H9 (cell line): ENCODE results near the gene AGMAT. TPM values are rescaled to one million over a fixed set of nuclear protein-coding genes. Genes with fewer than 3 reads are reported as not detected.
A peak's percentile ranks its signal among the peaks of the same experiment; 100 is the strongest.

ENCODE experiments used
- DNase-seq: peaks from one replicate; pipeline ENCODE4 v3.0.0-alpha.2; 2017
- H2AFZ ChIP-seq: one replicate; pipeline ENCODE4 v1.6.1; 2013; ENCODE audit warnings: mild to moderate bottlenecking, low read length, control low read depth, moderate library complexity
- H2AK5ac ChIP-seq: 2 replicates; pipeline ENCODE4 v1.6.1; 2013; ENCODE audit warnings: low read length, control low read depth, mixed read lengths; ENCODE audit not compliant: insufficient read length
- H2BK120ac ChIP-seq: one replicate; pipeline ENCODE4 v1.6.1; 2013; ENCODE audit warnings: low read depth, mild to moderate bottlenecking, low read length, control low read depth, inconsistent platforms; ENCODE audit not compliant: poor library complexity, severe bottlenecking
- H2BK12ac ChIP-seq: 2 replicates; pipeline ENCODE4 v1.6.1; 2013; ENCODE audit warnings: low read length, control low read depth, mixed read lengths, low read depth; ENCODE audit not compliant: insufficient read length
- H2BK15ac ChIP-seq: 2 replicates; pipeline ENCODE4 v1.6.1; 2013; ENCODE audit warnings: low read depth, low read length, control low read depth
- H2BK20ac ChIP-seq: one replicate; pipeline ENCODE4 v1.6.1; 2013; ENCODE audit warnings: low read depth, mild to moderate bottlenecking, low read length, control low read depth, inconsistent platforms; ENCODE audit not compliant: poor library complexity, severe bottlenecking
- H2BK5ac ChIP-seq: 2 replicates; pipeline ENCODE4 v1.6.1; 2013; ENCODE audit warnings: low read length, control low read depth, mixed read lengths; ENCODE audit not compliant: insufficient read length
- H3K14ac ChIP-seq: 2 replicates; pipeline ENCODE4 v1.6.1; 2013; ENCODE audit warnings: low read length, control low read depth; ENCODE audit not compliant: insufficient read depth
- H3K18ac ChIP-seq: 2 replicates; pipeline ENCODE4 v1.6.1; 2013; ENCODE audit warnings: low read depth, mild to moderate bottlenecking, mixed read lengths, low read length, control low read depth; ENCODE audit not compliant: insufficient read length
- H3K23ac ChIP-seq: 2 replicates; pipeline ENCODE4 v1.6.1; 2013; ENCODE audit warnings: low read length, control low read depth, mixed read lengths, low read depth; ENCODE audit not compliant: insufficient read length
- H3K23me2 ChIP-seq: 2 replicates; pipeline ENCODE4 v1.6.1; 2013; ENCODE audit warnings: low read depth, mild to moderate bottlenecking, mixed read lengths, low read length, control low read depth; ENCODE audit not compliant: insufficient read length, poor library complexity, severe bottlenecking
- H3K27ac ChIP-seq: 2 replicates; pipeline ENCODE4 v1.5.1; 2013; ENCODE audit warnings: low read length, control low read depth, mixed read lengths, low read depth; ENCODE audit not compliant: insufficient read length
- H3K27me3 ChIP-seq: 2 replicates; pipeline ENCODE4 v1.6.1; 2013; ENCODE audit warnings: low read length, control low read depth, inconsistent platforms; ENCODE audit not compliant: insufficient read depth
- H3K4ac ChIP-seq: 2 replicates; pipeline ENCODE4 v1.6.1; 2013; ENCODE audit warnings: low read depth, mild to moderate bottlenecking, control low read depth, inconsistent platforms, low read length, moderate library complexity
- H3K4me1 ChIP-seq: 2 replicates; pipeline ENCODE4 v1.6.1; 2013; ENCODE audit warnings: low read length, control low read depth, inconsistent platforms; ENCODE audit not compliant: insufficient read depth
- H3K4me2 ChIP-seq: 2 replicates; pipeline ENCODE4 v1.6.1; 2013; ENCODE audit warnings: low read length, control low read depth, mixed read lengths; ENCODE audit not compliant: insufficient read length, insufficient read depth
- H3K56ac ChIP-seq: 2 replicates; pipeline ENCODE4 v1.6.1; 2013; ENCODE audit warnings: low read depth, mild to moderate bottlenecking, mixed read lengths, low read length, control low read depth; ENCODE audit not compliant: insufficient read length
- H3K79me1 ChIP-seq: 2 replicates; pipeline ENCODE4 v1.6.1; 2013; ENCODE audit warnings: low read depth, mild to moderate bottlenecking, moderate library complexity, low read length, control low read depth, inconsistent platforms; ENCODE audit not compliant: insufficient read depth, poor library complexity, severe bottlenecking
- H3K79me2 ChIP-seq: 2 replicates; pipeline ENCODE4 v1.6.1; 2013; ENCODE audit warnings: low read length, control low read depth, inconsistent platforms; ENCODE audit not compliant: insufficient read depth
- H3K9ac ChIP-seq: 2 replicates; pipeline ENCODE4 v1.6.1; 2013; ENCODE audit warnings: low read length, control low read depth, mixed read lengths; ENCODE audit not compliant: insufficient read length; ENCODE audit errors: extremely low read depth
- H3K9me3 ChIP-seq: one replicate; pipeline ENCODE4 v1.6.1; 2013; ENCODE audit warnings: low read depth, low read length, inconsistent platforms; ENCODE audit not compliant: control insufficient read depth
- H3T11ph ChIP-seq: one replicate; pipeline ENCODE4 v1.6.1; 2013; ENCODE audit warnings: mild to moderate bottlenecking, low read length, control low read depth, inconsistent platforms
- H4K20me1 ChIP-seq: one replicate; pipeline ENCODE4 v1.6.1; 2013; ENCODE audit not compliant: control insufficient read depth, insufficient read length, insufficient read depth
- H4K5ac ChIP-seq: 2 replicates; pipeline ENCODE4 v1.6.1; 2013; ENCODE audit warnings: low read depth, mild to moderate bottlenecking, mixed read lengths, low read length, control low read depth; ENCODE audit not compliant: insufficient read length
- H4K8ac ChIP-seq: replicated peaks from 2 replicates; pipeline ENCODE4 v1.6.1; 2013; ENCODE audit warnings: low read length, control low read depth, mixed read lengths, low read depth; ENCODE audit not compliant: insufficient read length
- H4K91ac ChIP-seq: 2 replicates; pipeline ENCODE4 v1.6.1; 2013; ENCODE audit warnings: low read depth, mild to moderate bottlenecking, moderate library complexity, mixed read lengths, low read length, control low read depth; ENCODE audit not compliant: insufficient read length
- H3K27ac Mint-ChIP-seq, 3 experiments: 2 replicates in 2 of 3; 3 replicates in 1 of 3; pipeline ENCODE4 v1.8.0; 2020 to 2021; ENCODE audit warnings: mixed read lengths in 3 of 3, mild to moderate bottlenecking in 1 of 3, moderate library complexity in 1 of 3
- H3K27me3 Mint-ChIP-seq: 2 replicates; pipeline ENCODE4 v1.8.0; 2021; ENCODE audit warnings: low read depth, mild to moderate bottlenecking, moderate library complexity, mixed read lengths
- H3K36me3 Mint-ChIP-seq, 3 experiments: 2 replicates in 2 of 3; 3 replicates in 1 of 3; pipeline ENCODE4 v1.8.0; 2020 to 2021; ENCODE audit warnings: low read depth in 3 of 3, mixed read lengths in 3 of 3; ENCODE audit not compliant: insufficient read depth in 1 of 3
- H3K4me1 Mint-ChIP-seq, 2 experiments: 2 replicates each; pipeline ENCODE4 v1.8.0; 2020; ENCODE audit warnings: mixed read lengths in 2 of 2
- H3K4me3 Mint-ChIP-seq, 2 experiments: 2 replicates in 1 of 2; 3 replicates in 1 of 2; pipeline ENCODE4 v1.8.0; 2020 to 2021; ENCODE audit warnings: mild to moderate bottlenecking in 2 of 2, mixed read lengths in 2 of 2, moderate library complexity in 1 of 2
- H3K9me3 Mint-ChIP-seq, 2 experiments: 2 replicates in 1 of 2; 3 replicates in 1 of 2; pipeline ENCODE4 v1.8.0; 2020; ENCODE audit warnings: mild to moderate bottlenecking in 2 of 2, mixed read lengths in 2 of 2, moderate library complexity in 1 of 2
- WGBS: extraction: QIAGEN DNeasy Blood & Tissue Kit; methylation state at CpG from one replicate; pipeline ENCODE4 v1.1.7; 2013; ENCODE audit warnings: missing lambda C conversion rate, low lambda C conversion rate, mixed read lengths; ENCODE audit not compliant: insufficient read length; ENCODE audit errors: extremely low coverage; 5-methylcytosine and 5-hydroxymethylcytosine counted together
- total RNA-seq: library from RNA; stranded (reverse); gene quantifications from 2 replicates; pipeline ENCODE4 v1.2.1, GENCODE V29; 2021
- TF ChIP-seq, protein P1 (sequence below): fragments of 200-600 bp; sonication (generic); conservative IDR thresholded peaks from 3 replicates; pipeline ENCODE4 v1.8.0; 2021; ENCODE audit warnings: antibody characterized with exemption, mild to moderate bottlenecking

Gene AGMAT
- total RNA-seq, 1 experiment from 2014 or later = 4.0 TPM

DNA sequence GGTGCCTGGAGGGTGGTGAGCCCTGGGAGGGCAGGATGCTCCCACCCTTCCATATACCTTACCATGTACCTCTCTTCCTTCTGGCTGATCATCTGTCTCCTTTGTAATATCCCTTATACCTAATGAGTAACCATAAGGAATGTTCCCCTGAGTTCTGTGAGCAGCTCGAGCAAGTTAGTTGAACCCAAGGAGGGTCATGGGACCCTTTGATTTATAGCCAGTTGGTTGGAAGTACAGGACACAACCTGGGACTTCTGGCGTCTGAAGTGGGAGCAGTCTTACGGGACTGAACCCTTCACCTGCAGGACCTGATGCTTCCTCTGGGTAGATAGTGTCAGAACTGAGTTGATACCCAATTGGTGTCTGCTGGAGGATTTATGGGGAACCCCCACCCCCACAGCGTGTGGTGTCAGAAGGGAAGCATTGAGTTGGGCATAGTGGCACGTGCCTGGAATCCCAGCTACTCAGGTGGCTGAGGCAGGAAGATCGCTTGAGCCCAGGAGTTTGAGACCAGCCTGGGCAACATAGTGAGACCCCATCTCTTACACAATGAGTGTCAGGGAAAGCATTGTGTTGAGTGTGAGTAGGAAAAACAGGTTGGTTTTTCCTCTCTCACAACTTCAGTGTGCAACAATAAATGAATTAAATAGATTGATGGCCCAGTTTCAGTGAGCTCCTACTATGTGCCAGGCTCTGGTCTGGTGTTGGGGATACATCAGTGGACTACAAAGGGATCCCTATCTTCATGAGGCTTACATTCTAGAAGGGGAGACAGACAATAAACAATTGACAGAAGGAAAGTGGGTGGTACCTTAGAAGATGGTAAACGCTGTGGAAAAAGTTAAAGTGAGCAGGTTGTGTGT lies 42.2 kb downstream of the AGMAT start:
- no peaks in the 10 kb centered on the region for H3K23me2 ChIP-seq
- TF ChIP-seq, protein P1, sequence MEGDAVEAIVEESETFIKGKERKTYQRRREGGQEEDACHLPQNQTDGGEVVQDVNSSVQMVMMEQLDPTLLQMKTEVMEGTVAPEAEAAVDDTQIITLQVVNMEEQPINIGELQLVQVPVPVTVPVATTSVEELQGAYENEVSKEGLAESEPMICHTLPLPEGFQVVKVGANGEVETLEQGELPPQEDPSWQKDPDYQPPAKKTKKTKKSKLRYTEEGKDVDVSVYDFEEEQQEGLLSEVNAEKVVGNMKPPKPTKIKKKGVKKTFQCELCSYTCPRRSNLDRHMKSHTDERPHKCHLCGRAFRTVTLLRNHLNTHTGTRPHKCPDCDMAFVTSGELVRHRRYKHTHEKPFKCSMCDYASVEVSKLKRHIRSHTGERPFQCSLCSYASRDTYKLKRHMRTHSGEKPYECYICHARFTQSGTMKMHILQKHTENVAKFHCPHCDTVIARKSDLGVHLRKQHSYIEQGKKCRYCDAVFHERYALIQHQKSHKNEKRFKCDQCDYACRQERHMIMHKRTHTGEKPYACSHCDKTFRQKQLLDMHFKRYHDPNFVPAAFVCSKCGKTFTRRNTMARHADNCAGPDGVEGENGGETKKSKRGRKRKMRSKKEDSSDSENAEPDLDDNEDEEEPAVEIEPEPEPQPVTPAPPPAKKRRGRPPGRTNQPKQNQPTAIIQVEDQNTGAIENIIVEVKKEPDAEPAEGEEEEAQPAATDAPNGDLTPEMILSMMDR = no peak
- H3K4ac ChIP-seq = no peak overlapping the region
- no peak overlapping the region; a peak in 1 of 5 replicates for H3K4me3 Mint-ChIP-seq
- no peaks in the 10 kb centered on the region for H3K79me2 ChIP-seq
- H3K36me3 Mint-ChIP-seq = peaks cover 11 to 60% (median 33%) of the 10 kb centered on the region in 3 experiments; a peak in 6 of 7 replicates
- peak overlapping the region in 1 of 3 experiments; percentile 27; a peak in 2 of 7 replicates for H3K27ac Mint-ChIP-seq
- H2AFZ ChIP-seq = no peak overlapping the region
- H4K5ac ChIP-seq = no peak overlapping the region
- H3K9me3 Mint-ChIP-seq = no peaks in the 10 kb centered on the region
- H4K20me1 ChIP-seq = no peaks in the 10 kb centered on the region
- H2BK12ac ChIP-seq = no peak overlapping the region
- H3K4me1 Mint-ChIP-seq = no peaks in the 10 kb centered on the region
- no CpG with 5 or more reads among the region's 7 CpGs for WGBS
- H3K4me1 ChIP-seq = no peaks in the 10 kb centered on the region
- H2BK15ac ChIP-seq = no peak overlapping the region
- no peak overlapping the region for H3K4me2 ChIP-seq
- H4K8ac ChIP-seq = no peak overlapping the region
- H3T11ph ChIP-seq = no peak overlapping the region
- H3K23ac ChIP-seq = no peak overlapping the region
- no peak overlapping the region for H3K9ac ChIP-seq
- no peak overlapping the region for H3K18ac ChIP-seq
- H3K27me3 ChIP-seq = no peaks in the 10 kb centered on the region
- H3K14ac ChIP-seq = no peak overlapping the region
- no peaks in the 10 kb centered on the region for H3K79me1 ChIP-seq
- H3K56ac ChIP-seq = no peak overlapping the region
- DNase-seq = no peak
- H2AK5ac ChIP-seq = no peak overlapping the region
- no peak overlapping the region for H2BK120ac ChIP-seq
- H2BK5ac ChIP-seq = no peak overlapping the region
- no peaks in the 10 kb centered on the region for H3K27me3 Mint-ChIP-seq
- H4K91ac ChIP-seq = no peak overlapping the region
- H2BK20ac ChIP-seq = no peak overlapping the region
- H3K9me3 ChIP-seq = no peaks in the 10 kb centered on the region
- no peak overlapping the region for H3K27ac ChIP-seq
